MM.1S (cell line): ENCODE results near the gene SMOC1.

Experiments
- DNase-seq: peaks from one replicate; pipeline ENCODE4 v3.0.0-alpha.2; 2015
- H2AFZ ChIP-seq: fragments of 300-600 bp; sonication (generic); 2 replicates; pipeline ENCODE4 v1.6.0; 2016; ENCODE audit warnings: antibody characterized with exemption, low read length
- H3F3A ChIP-seq: fragments of 300-600 bp; sonication (generic); 2 replicates; pipeline ENCODE4 v1.6.1; 2016; ENCODE audit warnings: mild to moderate bottlenecking, antibody characterized with exemption, low read length, moderate library complexity, mixed read lengths; ENCODE audit not compliant: insufficient read depth
- H3K27ac ChIP-seq: fragments of 300-600 bp; sonication (generic); 2 replicates; pipeline ENCODE4 v1.5.1; 2016; ENCODE audit warnings: mild to moderate bottlenecking, low read length
- H3K27me3 ChIP-seq: fragments of 300-600 bp; sonication (generic); replicated peaks from 2 replicates; pipeline ENCODE4 v1.6.0; 2016; ENCODE audit warnings: low read length; ENCODE audit not compliant: insufficient read depth
- H3K36me3 ChIP-seq: fragments of 300-600 bp; sonication (generic); replicated peaks from 2 replicates; pipeline ENCODE4 v1.6.1; 2016; ENCODE audit warnings: mild to moderate bottlenecking, low read length, mixed read lengths; ENCODE audit not compliant: insufficient read depth
- H3K4me1 ChIP-seq: fragments of 300-600 bp; sonication (generic); 2 replicates; pipeline ENCODE4 v1.6.1; 2016; ENCODE audit warnings: low read length, mixed read lengths
- H3K4me2 ChIP-seq: fragments of 300-600 bp; sonication (generic); 2 replicates; pipeline ENCODE4 v1.6.0; 2016; ENCODE audit warnings: low read depth, low read length
- H3K4me3 ChIP-seq: fragments of 300-600 bp; sonication (generic); 2 replicates; pipeline ENCODE4 v1.5.1; 2016; ENCODE audit warnings: low read length, mixed read lengths
- H3K79me2 ChIP-seq: fragments of 300-600 bp; sonication (generic); 2 replicates; pipeline ENCODE4 v1.6.1; 2016; ENCODE audit warnings: mixed run types, low read length, mixed read lengths
- H3K9ac ChIP-seq: fragments of 300-600 bp; sonication (generic); 2 replicates; pipeline ENCODE4 v1.6.1; 2016; ENCODE audit warnings: low read length, mixed read lengths
- H3K9me2 ChIP-seq: fragments of 300-600 bp; sonication (generic); replicated peaks from 2 replicates; pipeline ENCODE4 v1.6.1; 2016; ENCODE audit warnings: mild to moderate bottlenecking, low read length, mixed read lengths; ENCODE audit not compliant: insufficient read depth
- H3K9me3 ChIP-seq: fragments of 300-600 bp; sonication (generic); replicated peaks from 2 replicates; pipeline ENCODE4 v1.6.1; 2016; ENCODE audit warnings: mild to moderate bottlenecking, low read length, mixed read lengths; ENCODE audit not compliant: insufficient read depth
- H4K20me1 ChIP-seq: fragments of 300-600 bp; sonication (generic); 2 replicates; pipeline ENCODE4 v1.6.1; 2016; ENCODE audit warnings: mild to moderate bottlenecking, low read length, moderate library complexity, mixed read lengths; ENCODE audit not compliant: insufficient read depth
- CTCF ChIP-seq: fragments of 300-600 bp; sonication (generic); IDR thresholded peaks from 2 replicates; pipeline ENCODE4 v1.5.1; 2016; ENCODE audit warnings: antibody characterized with exemption, low read length, mixed read lengths
- EZH2 ChIP-seq: fragments of 300-600 bp; sonication (generic); optimal IDR thresholded peaks from 2 replicates; pipeline ENCODE3; 2017; ENCODE audit warnings: low read depth, mild to moderate bottlenecking, antibody characterized with exemption, low read length, mixed read lengths
- EZH2phosphoT487 ChIP-seq: fragments of 300-600 bp; sonication (generic); IDR thresholded peaks from 2 replicates; pipeline ENCODE4 v1.6.1; 2018; ENCODE audit warnings: antibody characterized with exemption, low read length

The SMOC1 gene

DNA sequence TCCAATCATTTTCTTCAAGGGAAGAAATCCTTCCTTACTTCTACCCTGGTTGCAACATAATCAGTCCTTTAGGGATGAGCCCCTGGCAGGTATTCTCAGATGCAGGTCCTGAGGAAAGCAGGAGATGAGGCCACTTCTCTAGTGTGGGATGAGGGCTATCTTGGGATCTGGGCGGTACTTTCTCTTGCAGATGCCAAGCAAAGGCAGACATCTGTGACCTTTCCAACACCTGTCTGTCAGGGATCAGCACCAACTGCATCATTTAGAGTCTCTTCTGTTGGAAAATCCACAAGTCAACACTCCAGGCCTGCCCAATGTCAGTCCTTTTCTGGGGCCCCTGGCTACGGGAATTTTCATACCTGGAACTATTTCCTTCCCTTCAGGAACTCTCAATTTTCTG, 180.3 kb downstream of the SMOC1 start:
- no peaks in the 10 kb centered on the region for H3F3A ChIP-seq
- H3K4me1 ChIP-seq: no peaks in the 10 kb centered on the region
- no peaks in the 10 kb centered on the region for H3K36me3 ChIP-seq
- no peaks in the 10 kb centered on the region for H3K9me2 ChIP-seq
- H3K9ac ChIP-seq: no peak overlapping the region
- DNase-seq: no peak
- no peak overlapping the region for H3K4me2 ChIP-seq
- TF ChIP-seq EZH2phosphoT487 (no peak), CTCF (no peak), EZH2 (no peak)
- no peaks in the 10 kb centered on the region for H4K20me1 ChIP-seq
- no peak overlapping the region for H2AFZ ChIP-seq
- no peaks in the 10 kb centered on the region for H3K79me2 ChIP-seq
- no peak overlapping the region for H3K4me3 ChIP-seq
- H3K27me3 ChIP-seq: no peaks in the 10 kb centered on the region
- no peaks in the 10 kb centered on the region for H3K9me3 ChIP-seq
- no peak overlapping the region for H3K27ac ChIP-seq

GRCh38 chr14:70061108-70061507, 181.9 kb downstream of the SMOC1 start:
- H3K9me3 ChIP-seq: no peaks in the 10 kb centered on the region
- TF ChIP-seq EZH2 (no peak), CTCF (no peak), EZH2phosphoT487 (no peak)
- H3K4me3 ChIP-seq: no peak overlapping the region
- H3K27me3 ChIP-seq: no peaks in the 10 kb centered on the region
- no peaks in the 10 kb centered on the region for H3K36me3 ChIP-seq
- no peaks in the 10 kb centered on the region for H3K9me2 ChIP-seq
- DNase-seq: no peak
- H3K79me2 ChIP-seq: no peaks in the 10 kb centered on the region
- H4K20me1 ChIP-seq: no peaks in the 10 kb centered on the region
- no peak overlapping the region for H2AFZ ChIP-seq
- no peak overlapping the region for H3K4me2 ChIP-seq
- no peak overlapping the region for H3K9ac ChIP-seq
- no peaks in the 10 kb centered on the region for H3K4me1 ChIP-seq
- no peaks in the 10 kb centered on the region for H3F3A ChIP-seq
- H3K27ac ChIP-seq: no peak overlapping the region

- Histone ChIP-seq H3K4me2 (no peak overlapping the region), H3K4me3 (no peak overlapping the region), H3K79me2 (no peaks in the 10 kb centered on the region), H3K27me3 (no peaks in the 10 kb centered on the region), H3K9ac (no peak overlapping the region), H3K36me3 (no peaks in the 10 kb centered on the region), H2AFZ (no peak overlapping the region), H3K9me3 (no peaks in the 10 kb centered on the region), H3F3A (no peaks in the 10 kb centered on the region), H4K20me1 (no peaks in the 10 kb centered on the region), H3K9me2 (no peaks in the 10 kb centered on the region), H3K4me1 (no peaks in the 10 kb centered on the region), H3K27ac (no peak overlapping the region)
- DNase-seq: no peak
- TF ChIP-seq EZH2phosphoT487 (no peak), EZH2 (no peak), CTCF (no peak)
Observed at GRCh38 chr14:70064136-70064865, 185.1 kb downstream of the SMOC1 start.
